Body of pancreas (tissue), 4 donors: ENCODE data around the gene STK35.

Source experiments
- POLR2A ChIP-seq, 3 donors: fragments of 450-650 bp; IDR thresholded peaks; one replicate each; pipeline ENCODE4 v1.6.1; 2016; ENCODE audit warnings: antibody characterized with exemption in 3 of 3, mild to moderate bottlenecking in 2 of 3
- TF ChIP-seq, protein P1 (sequence below), 7 experiments: fragments of 450-650 bp in 4 of 7; fragments of 200-600 bp in 3 of 7; sonication (generic) in 3 of 7; IDR thresholded peaks; one replicate each; pipeline ENCODE4 v1.5.1; 2016 to 2019; ENCODE audit warnings: antibody characterized with exemption in 7 of 7

DNA sequence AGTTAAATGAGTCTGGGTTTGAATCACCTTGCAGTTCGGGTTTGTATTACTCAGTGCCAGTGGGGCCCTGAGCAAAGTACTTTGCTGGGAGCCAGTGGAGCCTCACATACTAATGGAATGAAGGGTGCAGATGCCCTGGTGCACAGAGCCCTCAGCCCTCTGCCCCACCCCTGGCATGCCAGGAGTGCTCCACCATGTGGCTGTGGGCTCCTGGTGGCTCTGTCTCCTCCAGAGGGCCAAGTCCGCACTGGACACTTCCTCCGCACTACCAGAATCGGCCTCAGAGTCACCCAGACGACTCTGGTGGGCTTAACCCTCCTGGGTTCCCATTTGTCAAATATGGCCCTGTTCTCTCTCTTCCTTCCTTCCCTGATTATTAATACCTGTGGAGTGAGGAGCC is 94.0 kb downstream of the STK35 start:
- TF ChIP-seq, protein P1, sequence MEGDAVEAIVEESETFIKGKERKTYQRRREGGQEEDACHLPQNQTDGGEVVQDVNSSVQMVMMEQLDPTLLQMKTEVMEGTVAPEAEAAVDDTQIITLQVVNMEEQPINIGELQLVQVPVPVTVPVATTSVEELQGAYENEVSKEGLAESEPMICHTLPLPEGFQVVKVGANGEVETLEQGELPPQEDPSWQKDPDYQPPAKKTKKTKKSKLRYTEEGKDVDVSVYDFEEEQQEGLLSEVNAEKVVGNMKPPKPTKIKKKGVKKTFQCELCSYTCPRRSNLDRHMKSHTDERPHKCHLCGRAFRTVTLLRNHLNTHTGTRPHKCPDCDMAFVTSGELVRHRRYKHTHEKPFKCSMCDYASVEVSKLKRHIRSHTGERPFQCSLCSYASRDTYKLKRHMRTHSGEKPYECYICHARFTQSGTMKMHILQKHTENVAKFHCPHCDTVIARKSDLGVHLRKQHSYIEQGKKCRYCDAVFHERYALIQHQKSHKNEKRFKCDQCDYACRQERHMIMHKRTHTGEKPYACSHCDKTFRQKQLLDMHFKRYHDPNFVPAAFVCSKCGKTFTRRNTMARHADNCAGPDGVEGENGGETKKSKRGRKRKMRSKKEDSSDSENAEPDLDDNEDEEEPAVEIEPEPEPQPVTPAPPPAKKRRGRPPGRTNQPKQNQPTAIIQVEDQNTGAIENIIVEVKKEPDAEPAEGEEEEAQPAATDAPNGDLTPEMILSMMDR (IDR thresholded peaks at IDR 0.05) = no peak
- no peak for TF ChIP-seq POLR2A (IDR thresholded peaks at IDR 0.05)
